ENCODE data around the gene MARS1. TPM values are rescaled to one million over a fixed set of nuclear protein-coding genes. Genes with fewer than 3 reads are reported as not detected.

MARS1 gene
- total and polyA plus RNA-seq, 2 experiments from 2014 or later = 266 to 351 TPM

DNA sequence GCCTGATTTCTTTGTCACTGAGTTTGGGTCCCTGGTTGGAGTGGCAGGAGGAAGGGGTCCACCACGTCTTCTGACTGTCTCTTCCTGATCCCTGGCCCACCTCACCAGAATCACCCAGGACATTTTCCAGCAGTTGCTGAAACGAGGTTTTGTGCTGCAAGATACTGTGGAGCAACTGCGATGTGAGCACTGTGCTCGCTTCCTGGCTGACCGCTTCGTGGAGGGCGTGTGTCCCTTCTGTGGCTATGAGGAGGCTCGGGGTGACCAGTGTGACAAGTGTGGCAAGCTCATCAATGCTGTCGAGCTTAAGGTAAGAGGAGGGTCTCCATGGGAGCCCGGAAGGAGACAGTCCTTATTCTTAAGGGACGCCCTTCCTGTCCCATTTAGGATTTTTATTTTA, 12.3 kb downstream of the MARS1 start:
- no peaks in the 10 kb centered on the region for H3K9me3 Mint-ChIP-seq

More for the DNA sequence above, 12.3 kb downstream of the MARS1 start:
- H3K27me3 ChIP-seq (ENCODE audit: insufficient read depth) = no peaks in the 10 kb centered on the region
- H3K27ac ChIP-seq (ENCODE audit: low read depth) = no peak overlapping the region
- TF ChIP-seq, protein P1, sequence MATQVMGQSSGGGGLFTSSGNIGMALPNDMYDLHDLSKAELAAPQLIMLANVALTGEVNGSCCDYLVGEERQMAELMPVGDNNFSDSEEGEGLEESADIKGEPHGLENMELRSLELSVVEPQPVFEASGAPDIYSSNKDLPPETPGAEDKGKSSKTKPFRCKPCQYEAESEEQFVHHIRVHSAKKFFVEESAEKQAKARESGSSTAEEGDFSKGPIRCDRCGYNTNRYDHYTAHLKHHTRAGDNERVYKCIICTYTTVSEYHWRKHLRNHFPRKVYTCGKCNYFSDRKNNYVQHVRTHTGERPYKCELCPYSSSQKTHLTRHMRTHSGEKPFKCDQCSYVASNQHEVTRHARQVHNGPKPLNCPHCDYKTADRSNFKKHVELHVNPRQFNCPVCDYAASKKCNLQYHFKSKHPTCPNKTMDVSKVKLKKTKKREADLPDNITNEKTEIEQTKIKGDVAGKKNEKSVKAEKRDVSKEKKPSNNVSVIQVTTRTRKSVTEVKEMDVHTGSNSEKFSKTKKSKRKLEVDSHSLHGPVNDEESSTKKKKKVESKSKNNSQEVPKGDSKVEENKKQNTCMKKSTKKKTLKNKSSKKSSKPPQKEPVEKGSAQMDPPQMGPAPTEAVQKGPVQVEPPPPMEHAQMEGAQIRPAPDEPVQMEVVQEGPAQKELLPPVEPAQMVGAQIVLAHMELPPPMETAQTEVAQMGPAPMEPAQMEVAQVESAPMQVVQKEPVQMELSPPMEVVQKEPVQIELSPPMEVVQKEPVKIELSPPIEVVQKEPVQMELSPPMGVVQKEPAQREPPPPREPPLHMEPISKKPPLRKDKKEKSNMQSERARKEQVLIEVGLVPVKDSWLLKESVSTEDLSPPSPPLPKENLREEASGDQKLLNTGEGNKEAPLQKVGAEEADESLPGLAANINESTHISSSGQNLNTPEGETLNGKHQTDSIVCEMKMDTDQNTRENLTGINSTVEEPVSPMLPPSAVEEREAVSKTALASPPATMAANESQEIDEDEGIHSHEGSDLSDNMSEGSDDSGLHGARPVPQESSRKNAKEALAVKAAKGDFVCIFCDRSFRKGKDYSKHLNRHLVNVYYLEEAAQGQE (IDR thresholded peaks at IDR 0.05; ENCODE audit: unreplicated experiment) = no peak
- TF ChIP-seq, protein P2, sequence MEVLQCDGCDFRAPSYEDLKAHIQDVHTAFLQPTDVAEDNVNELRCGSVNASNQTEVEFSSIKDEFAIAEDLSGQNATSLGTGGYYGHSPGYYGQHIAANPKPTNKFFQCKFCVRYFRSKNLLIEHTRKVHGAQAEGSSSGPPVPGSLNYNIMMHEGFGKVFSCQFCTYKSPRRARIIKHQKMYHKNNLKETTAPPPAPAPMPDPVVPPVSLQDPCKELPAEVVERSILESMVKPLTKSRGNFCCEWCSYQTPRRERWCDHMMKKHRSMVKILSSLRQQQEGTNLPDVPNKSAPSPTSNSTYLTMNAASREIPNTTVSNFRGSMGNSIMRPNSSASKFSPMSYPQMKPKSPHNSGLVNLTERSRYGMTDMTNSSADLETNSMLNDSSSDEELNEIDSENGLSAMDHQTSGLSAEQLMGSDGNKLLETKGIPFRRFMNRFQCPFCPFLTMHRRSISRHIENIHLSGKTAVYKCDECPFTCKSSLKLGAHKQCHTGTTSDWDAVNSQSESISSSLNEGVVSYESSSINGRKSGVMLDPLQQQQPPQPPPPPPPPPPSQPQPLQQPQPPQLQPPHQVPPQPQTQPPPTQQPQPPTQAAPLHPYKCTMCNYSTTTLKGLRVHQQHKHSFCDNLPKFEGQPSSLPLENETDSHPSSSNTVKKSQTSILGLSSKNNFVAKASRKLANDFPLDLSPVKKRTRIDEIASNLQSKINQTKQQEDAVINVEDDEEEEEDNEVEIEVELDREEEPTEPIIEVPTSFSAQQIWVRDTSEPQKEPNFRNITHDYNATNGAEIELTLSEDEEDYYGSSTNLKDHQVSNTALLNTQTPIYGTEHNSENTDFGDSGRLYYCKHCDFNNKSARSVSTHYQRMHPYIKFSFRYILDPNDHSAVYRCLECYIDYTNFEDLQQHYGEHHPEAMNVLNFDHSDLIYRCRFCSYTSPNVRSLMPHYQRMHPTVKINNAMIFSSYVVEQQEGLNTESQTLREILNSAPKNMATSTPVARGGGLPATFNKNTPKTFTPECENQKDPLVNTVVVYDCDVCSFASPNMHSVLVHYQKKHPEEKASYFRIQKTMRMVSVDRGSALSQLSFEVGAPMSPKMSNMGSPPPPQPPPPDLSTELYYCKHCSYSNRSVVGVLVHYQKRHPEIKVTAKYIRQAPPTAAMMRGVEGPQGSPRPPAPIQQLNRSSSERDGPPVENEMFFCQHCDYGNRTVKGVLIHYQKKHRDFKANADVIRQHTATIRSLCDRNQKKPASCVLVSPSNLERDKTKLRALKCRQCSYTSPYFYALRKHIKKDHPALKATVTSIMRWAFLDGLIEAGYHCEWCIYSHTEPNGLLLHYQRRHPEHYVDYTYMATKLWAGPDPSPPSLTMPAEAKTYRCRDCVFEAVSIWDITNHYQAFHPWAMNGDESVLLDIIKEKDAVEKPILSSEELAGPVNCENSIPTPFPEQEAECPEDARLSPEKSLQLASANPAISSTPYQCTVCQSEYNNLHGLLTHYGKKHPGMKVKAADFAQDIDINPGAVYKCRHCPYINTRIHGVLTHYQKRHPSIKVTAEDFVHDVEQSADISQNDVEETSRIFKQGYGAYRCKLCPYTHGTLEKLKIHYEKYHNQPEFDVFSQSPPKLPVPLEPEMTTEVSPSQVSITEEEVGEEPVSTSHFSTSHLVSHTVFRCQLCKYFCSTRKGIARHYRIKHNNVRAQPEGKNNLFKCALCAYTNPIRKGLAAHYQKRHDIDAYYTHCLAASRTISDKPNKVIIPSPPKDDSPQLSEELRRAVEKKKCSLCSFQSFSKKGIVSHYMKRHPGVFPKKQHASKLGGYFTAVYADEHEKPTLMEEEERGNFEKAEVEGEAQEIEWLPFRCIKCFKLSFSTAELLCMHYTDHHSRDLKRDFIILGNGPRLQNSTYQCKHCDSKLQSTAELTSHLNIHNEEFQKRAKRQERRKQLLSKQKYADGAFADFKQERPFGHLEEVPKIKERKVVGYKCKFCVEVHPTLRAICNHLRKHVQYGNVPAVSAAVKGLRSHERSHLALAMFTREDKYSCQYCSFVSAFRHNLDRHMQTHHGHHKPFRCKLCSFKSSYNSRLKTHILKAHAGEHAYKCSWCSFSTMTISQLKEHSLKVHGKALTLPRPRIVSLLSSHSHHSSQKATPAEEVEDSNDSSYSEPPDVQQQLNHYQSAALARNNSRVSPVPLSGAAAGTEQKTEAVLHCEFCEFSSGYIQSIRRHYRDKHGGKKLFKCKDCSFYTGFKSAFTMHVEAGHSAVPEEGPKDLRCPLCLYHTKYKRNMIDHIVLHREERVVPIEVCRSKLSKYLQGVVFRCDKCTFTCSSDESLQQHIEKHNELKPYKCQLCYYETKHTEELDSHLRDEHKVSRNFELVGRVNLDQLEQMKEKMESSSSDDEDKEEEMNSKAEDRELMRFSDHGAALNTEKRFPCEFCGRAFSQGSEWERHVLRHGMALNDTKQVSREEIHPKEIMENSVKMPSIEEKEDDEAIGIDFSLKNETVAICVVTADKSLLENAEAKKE (CRISPR knock-in tag; IDR thresholded peaks at IDR 0.05) = no peak
- TF ChIP-seq NANOG (IDR thresholded peaks at IDR 0.05; ENCODE audit: borderline replicate concordance) = no peak
- no peak for TF ChIP-seq EZH2 (IDR thresholded peaks at IDR 0.05; ENCODE audit: low read depth, unreplicated experiment)
- TF ChIP-seq JUNB (IDR thresholded peaks at IDR 0.05; ENCODE audit: unreplicated experiment) = no peak
- TF ChIP-seq EZH2phosphoT487 (IDR thresholded peaks at IDR 0.05; ENCODE audit: unreplicated experiment) = no peak
- TF ChIP-seq, protein P3, sequence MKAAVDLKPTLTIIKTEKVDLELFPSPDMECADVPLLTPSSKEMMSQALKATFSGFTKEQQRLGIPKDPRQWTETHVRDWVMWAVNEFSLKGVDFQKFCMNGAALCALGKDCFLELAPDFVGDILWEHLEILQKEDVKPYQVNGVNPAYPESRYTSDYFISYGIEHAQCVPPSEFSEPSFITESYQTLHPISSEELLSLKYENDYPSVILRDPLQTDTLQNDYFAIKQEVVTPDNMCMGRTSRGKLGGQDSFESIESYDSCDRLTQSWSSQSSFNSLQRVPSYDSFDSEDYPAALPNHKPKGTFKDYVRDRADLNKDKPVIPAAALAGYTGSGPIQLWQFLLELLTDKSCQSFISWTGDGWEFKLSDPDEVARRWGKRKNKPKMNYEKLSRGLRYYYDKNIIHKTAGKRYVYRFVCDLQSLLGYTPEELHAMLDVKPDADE (IDR thresholded peaks at IDR 0.05) = no peak
- no peak for TF ChIP-seq STAT1 (IDR thresholded peaks at IDR 0.05; ENCODE audit: unreplicated experiment)
- TF ChIP-seq ZNF331 (CRISPR knock-in tag; IDR thresholded peaks at IDR 0.05; ENCODE audit: low read depth) = no peak
- TF ChIP-seq CREB1 (CRISPR knock-in tag; IDR thresholded peaks at IDR 0.05; ENCODE audit: low read depth) = no peak
- TF ChIP-seq, protein P4, sequence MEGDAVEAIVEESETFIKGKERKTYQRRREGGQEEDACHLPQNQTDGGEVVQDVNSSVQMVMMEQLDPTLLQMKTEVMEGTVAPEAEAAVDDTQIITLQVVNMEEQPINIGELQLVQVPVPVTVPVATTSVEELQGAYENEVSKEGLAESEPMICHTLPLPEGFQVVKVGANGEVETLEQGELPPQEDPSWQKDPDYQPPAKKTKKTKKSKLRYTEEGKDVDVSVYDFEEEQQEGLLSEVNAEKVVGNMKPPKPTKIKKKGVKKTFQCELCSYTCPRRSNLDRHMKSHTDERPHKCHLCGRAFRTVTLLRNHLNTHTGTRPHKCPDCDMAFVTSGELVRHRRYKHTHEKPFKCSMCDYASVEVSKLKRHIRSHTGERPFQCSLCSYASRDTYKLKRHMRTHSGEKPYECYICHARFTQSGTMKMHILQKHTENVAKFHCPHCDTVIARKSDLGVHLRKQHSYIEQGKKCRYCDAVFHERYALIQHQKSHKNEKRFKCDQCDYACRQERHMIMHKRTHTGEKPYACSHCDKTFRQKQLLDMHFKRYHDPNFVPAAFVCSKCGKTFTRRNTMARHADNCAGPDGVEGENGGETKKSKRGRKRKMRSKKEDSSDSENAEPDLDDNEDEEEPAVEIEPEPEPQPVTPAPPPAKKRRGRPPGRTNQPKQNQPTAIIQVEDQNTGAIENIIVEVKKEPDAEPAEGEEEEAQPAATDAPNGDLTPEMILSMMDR (conservative IDR thresholded peaks at IDR 0.05; ENCODE audit: low read depth in 2 of 2) = no peak
- TF ChIP-seq ZNF114 (CRISPR knock-in tag; IDR thresholded peaks at IDR 0.05) = no peak
- TF ChIP-seq POLR2AphosphoS5 (IDR thresholded peaks at IDR 0.05; ENCODE audit: low read depth) = no peak; the same call in 1 of the 2 replicates
- H3F3A ChIP-seq (replicated peaks; ENCODE audit: low read depth) = peaks cover 45% of the 10 kb centered on the region
- H3K4me2 ChIP-seq = no peak overlapping the region
- Mint-ChIP-seq H3K36me3 (ENCODE audit: low read depth) (peaks cover 100% of the 10 kb centered on the region), H3K4me3 (no peak overlapping the region), H3K4me1 (peaks cover 2% of the 10 kb centered on the region; the same call in 2 of the 3 replicates), H3K27me3 (ENCODE audit: insufficient read depth, low read depth, poor library complexity) (peaks cover 14% of the 10 kb centered on the region), H3K27ac (no peak overlapping the region)
- no peak for DNase-seq (ENCODE audit: low spot score)
- H2AFZ ChIP-seq = no peak overlapping the region
- peaks cover 34% of the 10 kb centered on the region for H4K20me1 ChIP-seq (replicated peaks; ENCODE audit: insufficient read depth)
- H3K36me3 ChIP-seq (ENCODE audit: insufficient read depth) = peaks cover 88% of the 10 kb centered on the region
- no peaks in the 10 kb centered on the region for H3K4me1 ChIP-seq (ENCODE audit: insufficient read depth)
- no peaks in the 10 kb centered on the region for H3K9me2 ChIP-seq (ENCODE audit: insufficient read depth)
- no peak overlapping the region for H3K4me3 ChIP-seq
- ATAC-seq = no peak
- H3K79me2 ChIP-seq (replicated peaks; ENCODE audit: insufficient read depth) = peaks cover 15% of the 10 kb centered on the region

Measured in GM23338 (cell line).